HG03342 (cell line): Measurements from ENCODE around the gene CD300C.
"Not testable (repeated sequence)": the region's sequence is repeated elsewhere in the genome, so short reads cannot be mapped to it uniquely, and the experiment has no call there.

ENCODE experiments used
- ATAC-seq: cut with Tn5 transposase; IDR thresholded peaks from one replicate; pipeline ENCODE4 v1.9.1; 2021; ENCODE audit warnings: mild to moderate bottlenecking, moderate library complexity; ENCODE audit not compliant: unreplicated experiment

The CD300C gene

GRCh38 chr17:74563358-74563757, 17.4 kb upstream of the CD300C start:
- no peak for ATAC-seq

DNA sequence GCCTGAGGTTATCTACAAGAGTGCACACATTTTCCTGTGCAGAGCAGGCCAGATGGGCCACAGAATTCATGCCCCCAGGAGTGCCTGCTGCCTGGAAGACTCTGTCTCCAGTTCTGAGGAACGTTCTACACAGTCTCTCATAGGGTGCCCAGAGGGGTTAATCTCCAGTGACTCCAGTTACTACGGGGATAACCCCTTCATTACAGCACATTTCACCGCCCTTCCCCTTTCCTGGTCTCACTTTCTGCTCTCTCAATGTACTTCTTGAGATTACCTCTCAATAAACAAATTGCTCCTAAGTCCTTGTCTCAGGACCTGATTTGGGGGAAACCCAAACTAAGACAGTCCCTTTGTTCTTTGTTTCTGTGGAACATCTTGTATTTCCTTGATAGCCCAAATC, 15.7 kb upstream of the CD300C start:
- no peak for ATAC-seq

GRCh38 chr17:74558882-74559519, 13.1 kb upstream of the CD300C start:
- ATAC-seq, result no peak

- not testable (repeated sequence) for ATAC-seq
Observed at GRCh38 chr17:74558402-74558801, 12.5 kb upstream of the CD300C start.

DNA sequence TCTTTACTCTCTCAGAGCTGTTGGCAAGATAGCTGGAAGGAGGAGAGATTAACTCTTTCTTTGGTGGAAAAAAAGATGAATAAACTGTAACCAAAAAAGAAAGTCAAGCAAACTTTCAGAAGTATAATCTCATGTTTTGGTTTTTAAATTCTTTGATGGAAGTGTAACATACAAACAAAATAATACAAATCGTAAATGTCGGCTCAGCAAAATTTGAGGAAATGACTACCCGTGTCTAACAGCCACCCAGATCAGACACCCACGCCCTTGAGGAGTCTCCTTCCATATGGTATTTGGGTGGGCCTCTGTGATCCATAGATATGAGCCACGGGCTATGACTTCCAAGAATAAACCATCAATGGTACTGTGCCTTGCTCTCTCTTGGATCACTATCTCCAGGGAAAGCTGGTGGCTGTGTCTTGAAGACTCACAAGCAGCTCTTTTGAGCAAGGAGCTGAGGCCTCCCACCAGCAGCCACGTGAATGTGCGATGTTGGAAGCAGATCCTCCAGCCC, 9.6 kb upstream of the CD300C start:
- ATAC-seq, result no peak

DNA sequence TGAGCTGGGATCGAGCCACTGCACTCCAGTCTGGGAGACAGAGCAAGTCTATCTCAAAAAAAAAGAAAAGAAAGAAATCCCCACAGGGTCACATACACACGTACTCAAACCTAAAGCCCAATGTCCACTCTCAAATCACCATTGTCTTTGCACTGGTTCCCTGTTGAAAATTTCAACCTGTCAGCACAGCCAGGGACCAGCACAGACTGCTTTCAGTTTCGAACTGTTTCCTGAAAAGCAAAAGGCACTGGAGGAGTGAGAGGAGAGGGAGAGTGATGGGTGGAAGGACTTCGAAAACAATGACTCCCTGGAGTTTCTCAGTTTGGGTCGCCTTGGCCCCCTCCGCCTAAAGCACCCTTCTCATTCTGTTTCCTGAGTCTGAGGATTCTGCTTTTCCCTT, 9.0 kb upstream of the CD300C start:
- ATAC-seq, result no peak

DNA sequence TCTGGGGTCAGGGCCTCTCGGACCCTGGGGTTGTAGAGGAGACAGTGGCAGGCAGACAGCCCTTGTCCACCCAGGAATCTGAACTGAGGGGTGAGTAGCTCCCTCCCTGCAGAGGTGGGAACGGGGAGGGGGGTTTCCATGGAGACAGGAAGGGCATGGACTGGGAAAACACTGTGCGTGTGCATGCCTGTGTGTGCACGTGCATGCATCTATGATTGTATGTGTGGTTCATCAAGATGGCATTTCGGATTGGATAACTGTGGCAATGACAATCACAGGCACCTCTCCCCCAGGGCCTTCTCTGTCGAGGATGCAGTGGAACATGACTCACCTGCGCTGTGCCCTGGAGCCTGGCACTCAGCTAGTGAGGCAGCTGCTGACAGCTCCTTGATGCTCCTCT, 6.1 kb upstream of the CD300C start:
- ATAC-seq, result no peak

- no peak for ATAC-seq
Observed at GRCh38 chr17:74550602-74551001, 4.7 kb upstream of the CD300C start.

DNA sequence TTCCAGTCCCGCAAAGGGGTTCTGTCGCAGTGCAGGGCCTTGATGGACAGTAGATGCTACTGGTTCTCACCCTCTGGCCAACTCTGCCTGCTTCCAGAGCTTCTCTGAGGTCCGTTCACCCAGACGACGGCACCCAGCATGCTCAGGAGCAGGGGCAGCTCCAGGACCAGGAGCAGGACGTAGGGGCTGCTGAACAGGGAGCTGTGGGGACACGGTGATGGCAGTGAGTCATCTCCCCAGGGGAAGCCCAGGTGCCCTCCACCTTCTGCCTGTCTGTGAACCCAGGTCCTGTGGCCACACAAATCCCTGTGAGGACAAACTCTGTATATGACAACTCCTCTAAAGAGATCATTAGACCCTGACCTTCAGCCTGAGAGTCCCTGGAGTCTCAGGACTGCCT, 3.4 kb upstream of the CD300C start:
- no peak for ATAC-seq

DNA sequence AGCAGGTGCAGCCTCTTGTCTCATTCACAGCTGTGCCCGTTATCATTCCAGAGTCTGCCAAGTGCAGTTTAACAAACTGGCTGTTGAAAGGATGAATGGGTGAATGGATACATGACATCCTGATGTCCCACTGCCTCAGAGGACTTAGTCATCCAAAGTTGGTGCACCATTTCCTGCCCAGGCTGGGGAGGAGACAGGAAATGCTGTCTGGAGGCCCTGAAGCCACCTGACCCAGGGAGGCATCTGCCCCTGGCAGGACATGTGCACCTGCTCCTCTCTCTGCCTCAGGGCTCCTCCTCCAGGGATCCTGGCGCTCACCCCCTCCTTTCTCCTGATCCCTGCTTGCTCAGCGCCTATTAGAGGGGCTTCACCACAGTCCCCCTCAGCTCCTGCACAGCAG, 1.8 kb upstream of the CD300C start:
- no peak for ATAC-seq

GRCh38 chr17:74547264-74547663, 1.3 kb upstream of the CD300C start:
- ATAC-seq, result no peak

- no peak for ATAC-seq
Observed at GRCh38 chr17:74546586-74546985, 671 bp upstream of the CD300C start.

- ATAC-seq, result no peak
Observed at GRCh38 chr17:74544991-74545842, 698 bp downstream of the CD300C start.

DNA sequence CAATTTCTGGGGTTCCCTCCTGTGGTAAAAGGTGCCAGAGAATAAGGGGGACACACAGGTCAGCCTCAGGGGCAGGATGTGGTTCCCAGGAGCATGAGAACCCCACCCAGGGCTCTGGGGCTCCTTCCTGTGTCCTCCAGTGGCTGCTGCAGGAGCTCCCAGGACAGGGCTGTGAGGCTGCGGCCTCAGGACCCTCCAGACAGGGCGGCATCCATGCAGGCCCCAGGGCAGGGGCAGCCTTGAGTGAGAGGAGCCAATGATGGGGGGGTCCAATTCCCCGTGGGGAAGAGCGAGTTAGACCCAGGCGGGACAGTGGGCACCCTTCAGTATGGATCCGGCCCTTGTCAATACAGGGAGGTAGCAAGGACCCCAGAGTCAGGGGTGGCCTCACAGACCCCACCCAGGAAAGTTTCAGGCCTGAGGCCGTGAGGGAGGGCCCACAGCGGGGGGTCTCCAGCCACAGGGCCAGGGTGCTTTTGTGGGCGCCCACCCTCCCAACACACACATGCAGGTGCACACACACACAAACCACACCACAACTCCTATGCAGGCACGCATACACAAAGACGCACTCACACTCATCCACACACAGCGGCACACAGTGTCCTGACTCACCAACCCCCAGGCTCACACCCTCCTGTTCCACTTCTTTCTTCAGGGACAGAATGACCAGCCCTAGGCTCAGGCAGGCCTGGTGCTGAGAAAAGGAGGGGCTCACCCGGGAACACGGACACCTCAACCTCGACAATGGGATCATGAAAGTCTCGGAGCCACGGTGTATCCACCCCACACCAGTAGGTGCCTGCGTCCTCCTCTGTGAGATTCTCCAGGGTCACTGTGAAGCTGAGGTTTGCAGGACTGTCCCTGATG, 1.8 kb downstream of the CD300C start:
- no peak for ATAC-seq

GRCh38 chr17:74543406-74543805, 2.5 kb downstream of the CD300C start:
- no peak for ATAC-seq

DNA sequence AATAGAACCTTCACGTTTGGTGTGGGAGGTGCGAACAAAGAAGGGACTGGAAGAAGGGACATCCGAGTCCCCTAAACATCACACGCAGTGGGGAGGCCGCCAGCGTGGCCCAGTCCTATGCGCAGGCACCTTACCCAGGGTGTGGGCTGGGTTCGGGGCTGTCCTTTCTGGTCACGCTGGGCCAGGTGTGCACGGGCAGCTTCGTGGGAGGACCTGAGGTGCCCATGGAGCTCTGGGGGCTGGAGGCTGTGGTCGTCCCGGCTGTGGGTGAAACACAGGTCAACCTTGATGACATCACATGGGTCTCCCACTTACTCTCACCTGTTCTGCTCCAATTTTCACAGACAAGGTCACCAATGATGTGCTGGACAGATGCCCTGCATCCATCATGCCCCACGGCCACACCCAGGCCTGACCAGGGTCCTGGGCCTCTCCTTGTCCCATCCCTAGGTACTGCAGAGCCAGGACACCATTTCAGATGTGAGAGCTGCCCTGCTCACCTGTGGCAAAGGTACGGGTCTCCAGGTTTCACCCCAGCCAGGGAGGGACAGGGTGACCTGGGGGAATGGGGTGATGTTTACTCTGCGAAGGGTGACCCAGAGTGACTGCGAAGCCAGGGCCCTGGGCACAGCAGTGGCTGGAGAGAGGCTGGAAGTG, 3.1 kb downstream of the CD300C start:
- no peak for ATAC-seq

DNA sequence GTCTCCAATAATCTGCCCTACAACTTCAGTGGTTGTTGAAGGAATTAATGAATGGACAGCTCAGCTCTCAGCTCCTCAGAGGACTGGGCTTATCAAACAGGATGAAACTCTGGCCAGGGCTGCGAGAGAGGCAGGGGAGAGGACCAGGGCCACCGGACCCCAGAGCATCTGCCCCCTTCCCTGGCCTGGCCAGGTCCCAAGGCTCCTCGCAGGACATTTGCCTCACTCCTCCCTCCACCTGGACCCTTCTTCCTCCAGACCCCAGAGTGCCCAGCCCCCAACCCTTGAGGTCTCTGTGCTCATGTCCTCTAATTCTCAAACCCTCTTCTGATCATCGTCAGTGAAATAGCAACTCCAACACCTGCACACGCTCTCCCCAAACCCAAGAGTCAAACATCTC, 3.7 kb downstream of the CD300C start:
- no peak for ATAC-seq

DNA sequence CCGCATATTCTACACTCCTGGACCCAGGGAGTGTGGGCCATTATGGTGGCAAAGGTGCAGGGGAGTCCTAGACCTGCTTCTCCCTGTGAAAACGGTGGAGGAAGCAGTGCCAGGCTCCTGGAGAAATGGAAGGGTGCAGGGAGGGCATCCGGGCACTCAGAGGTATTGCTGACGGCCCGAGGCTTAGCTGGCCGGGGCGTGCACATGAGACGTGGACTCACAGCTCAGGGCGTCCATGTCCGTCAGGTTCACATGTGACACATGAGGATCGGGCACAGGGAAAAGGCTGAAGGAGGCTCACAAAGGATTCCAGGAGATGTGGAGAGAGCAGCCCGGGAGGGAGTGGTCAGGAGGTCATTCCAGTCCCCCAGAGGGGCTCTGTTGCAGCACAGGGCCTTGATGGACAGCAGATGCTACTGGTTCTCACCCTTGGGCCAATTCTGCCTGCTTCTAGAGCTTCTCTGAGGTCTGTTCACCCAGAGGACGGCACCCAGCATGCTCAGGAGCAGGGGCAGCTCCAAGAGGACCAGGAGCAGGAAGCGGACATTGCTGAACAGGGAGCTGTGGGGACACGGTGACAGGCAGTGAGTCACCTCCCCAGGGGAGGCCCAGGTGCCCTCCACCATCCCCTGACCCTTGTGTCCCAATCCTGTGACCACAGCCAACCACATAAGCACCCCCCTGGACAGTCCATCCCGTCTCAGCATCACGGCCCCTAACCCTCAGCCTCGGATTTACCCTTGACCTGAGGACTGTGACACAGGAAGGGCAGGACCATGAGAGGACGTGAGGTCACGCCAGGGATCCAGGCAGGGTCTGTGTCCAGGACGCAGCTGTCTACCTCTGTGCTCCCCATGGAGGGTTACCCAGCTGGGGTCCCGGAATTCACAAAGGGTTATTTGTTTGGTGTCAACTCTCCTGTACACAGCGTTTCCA, 4.5 kb downstream of the CD300C start:
- no peak for ATAC-seq

DNA sequence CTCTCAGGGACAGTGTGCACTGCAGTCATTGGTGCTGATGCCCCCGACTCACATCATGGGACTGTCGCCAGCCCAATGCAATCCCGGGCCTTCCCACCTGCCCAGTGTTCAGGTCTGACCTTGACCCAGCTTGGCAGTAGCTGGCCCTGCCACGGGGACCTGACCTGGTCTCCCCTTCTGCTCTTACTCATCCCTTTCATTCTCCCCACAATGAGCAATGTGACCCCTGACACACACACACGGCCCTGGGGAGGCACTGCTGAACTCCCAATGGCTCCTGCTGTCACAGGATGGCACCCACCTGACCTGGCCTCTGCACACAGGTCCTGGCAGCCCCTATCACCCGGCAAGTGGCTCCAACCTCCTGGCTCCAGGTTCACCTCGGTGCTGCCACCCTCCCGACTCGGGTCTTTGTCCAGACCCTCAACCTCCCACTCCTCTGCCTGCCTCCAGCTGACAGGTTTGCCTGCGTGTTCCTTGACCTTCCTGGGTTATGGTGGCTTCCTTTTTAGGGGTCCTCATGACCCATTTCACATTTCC, 6.6 kb downstream of the CD300C start:
- no peak for ATAC-seq
